DND-41 (cell line): ENCODE measurements around the gene SEMA5A.

Source experiments
- EZH2 ChIP-seq: IDR thresholded peaks from 3 replicates; pipeline ENCODE4 v1.6.1; 2012; ENCODE audit warnings: borderline replicate concordance, low read depth, mild to moderate bottlenecking, moderate library complexity, low read length, inconsistent platforms; ENCODE audit not compliant: severe bottlenecking
- TF ChIP-seq, protein P1 (sequence below): IDR thresholded peaks from 2 replicates; pipeline ENCODE4 v1.5.1; 2012; ENCODE audit warnings: borderline replicate concordance, low read length, moderate library complexity, mild to moderate bottlenecking; ENCODE audit not compliant: poor library complexity, severe bottlenecking; ENCODE audit errors: extremely low read depth

DNA sequence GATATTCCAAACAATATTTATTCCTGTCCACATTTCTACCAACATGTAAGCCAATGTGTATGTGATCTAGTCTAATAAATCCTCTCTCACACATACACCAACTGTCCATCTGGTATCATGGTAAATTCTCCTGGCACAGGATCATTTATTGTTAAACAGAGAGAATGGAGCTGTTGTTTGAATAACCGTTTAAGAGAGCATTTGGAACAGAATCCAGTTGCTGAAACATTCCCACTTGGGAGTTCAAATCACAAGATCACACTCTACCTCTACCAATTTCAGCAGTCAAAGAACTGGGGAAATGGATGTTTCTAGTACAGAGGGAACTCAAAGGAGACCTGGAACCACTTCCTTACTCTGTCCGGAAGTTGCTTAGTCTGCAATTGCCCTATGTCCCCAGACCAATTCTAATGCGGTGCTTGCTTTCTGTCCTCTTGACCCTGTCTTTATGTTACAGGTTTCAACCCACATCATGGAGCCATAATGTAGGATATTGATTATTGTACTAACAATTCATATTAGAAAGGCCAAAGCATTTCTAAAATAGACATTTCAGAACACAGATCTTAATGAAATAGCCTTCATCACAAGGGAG is 488.4 kb downstream of the SEMA5A start:
- TF ChIP-seq, protein P1, sequence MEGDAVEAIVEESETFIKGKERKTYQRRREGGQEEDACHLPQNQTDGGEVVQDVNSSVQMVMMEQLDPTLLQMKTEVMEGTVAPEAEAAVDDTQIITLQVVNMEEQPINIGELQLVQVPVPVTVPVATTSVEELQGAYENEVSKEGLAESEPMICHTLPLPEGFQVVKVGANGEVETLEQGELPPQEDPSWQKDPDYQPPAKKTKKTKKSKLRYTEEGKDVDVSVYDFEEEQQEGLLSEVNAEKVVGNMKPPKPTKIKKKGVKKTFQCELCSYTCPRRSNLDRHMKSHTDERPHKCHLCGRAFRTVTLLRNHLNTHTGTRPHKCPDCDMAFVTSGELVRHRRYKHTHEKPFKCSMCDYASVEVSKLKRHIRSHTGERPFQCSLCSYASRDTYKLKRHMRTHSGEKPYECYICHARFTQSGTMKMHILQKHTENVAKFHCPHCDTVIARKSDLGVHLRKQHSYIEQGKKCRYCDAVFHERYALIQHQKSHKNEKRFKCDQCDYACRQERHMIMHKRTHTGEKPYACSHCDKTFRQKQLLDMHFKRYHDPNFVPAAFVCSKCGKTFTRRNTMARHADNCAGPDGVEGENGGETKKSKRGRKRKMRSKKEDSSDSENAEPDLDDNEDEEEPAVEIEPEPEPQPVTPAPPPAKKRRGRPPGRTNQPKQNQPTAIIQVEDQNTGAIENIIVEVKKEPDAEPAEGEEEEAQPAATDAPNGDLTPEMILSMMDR = no peak
- no peak for TF ChIP-seq EZH2
